SH-SY5Y (cell line): ENCODE data around the gene PPP1R16B.

ENCODE experiments used
- GATA2 ChIP-seq: IDR thresholded peaks from 2 replicates; pipeline ENCODE4 v1.6.1; 2011; ENCODE audit warnings: mild to moderate bottlenecking, low read depth, low read length
- GATA3 ChIP-seq: IDR thresholded peaks from 2 replicates; pipeline ENCODE4 v1.6.1; 2011; ENCODE audit warnings: low read depth, mild to moderate bottlenecking, low read length, moderate library complexity

DNA sequence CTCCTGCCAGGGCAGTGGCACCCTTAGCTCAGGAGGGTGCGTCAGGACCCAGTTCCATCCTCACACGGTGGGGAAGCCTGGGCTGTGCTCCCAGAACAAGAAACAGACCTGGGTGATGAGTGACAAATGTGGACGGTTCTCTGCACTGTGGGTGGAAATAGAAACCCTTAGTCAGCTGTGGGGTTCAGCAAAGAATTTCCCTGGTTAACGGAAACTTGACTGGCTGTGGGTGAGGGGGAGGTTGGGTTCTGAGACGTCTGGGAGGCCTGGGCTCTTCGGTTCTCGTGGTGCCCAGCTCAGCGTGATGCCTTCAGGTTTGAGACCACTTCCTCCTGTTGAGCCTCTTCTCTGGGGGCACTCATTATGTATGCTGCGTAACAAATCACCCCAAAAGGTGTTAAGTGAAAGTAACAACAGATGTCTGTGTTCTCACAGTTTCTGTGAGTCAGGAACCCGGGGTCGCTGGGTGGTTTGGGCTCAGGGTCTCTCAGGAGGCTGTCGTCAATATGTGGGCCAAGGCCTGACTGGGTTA, 67.6 kb downstream of the PPP1R16B start:
- no peak for TF ChIP-seq GATA2
- no peak for TF ChIP-seq GATA3
